ENCODE results near the gene PPFIA2. TPM values are rescaled to one million over a fixed set of nuclear protein-coding genes. Genes with fewer than 3 reads are reported as not detected.

Gene PPFIA2
- total RNA-seq, 4 donors from 2014 or later = 0.81 to 25.2 (median 4.9) TPM

GRCh38 chr12:81718616-81719015 is 40.5 kb downstream of the PPFIA2 start:
- TF ChIP-seq POLR2A (IDR thresholded peaks at IDR 0.05) = no peak
- TF ChIP-seq CTCF (IDR thresholded peaks at IDR 0.05) = no peak
- no peak for TF ChIP-seq POLR2AphosphoS5 (IDR thresholded peaks at IDR 0.05)
- TF ChIP-seq EP300 (IDR thresholded peaks at IDR 0.05) = no peak
- no peaks in the 10 kb centered on the region for H3K9me3 ChIP-seq
- no peak overlapping the region for H3K4me3 ChIP-seq
- WGBS, 2 donors (ENCODE audit: low coverage in 1 of 2) = 7 to 10% methylated on average over 2 of the region's 2 CpGs
- no peak for ATAC-seq
- no peaks in the 10 kb centered on the region for H3K36me3 ChIP-seq
- no peak overlapping the region for H3K27ac ChIP-seq
- no peaks in the 10 kb centered on the region for H3K27me3 ChIP-seq
- H3K4me1 ChIP-seq = no peaks in the 10 kb centered on the region

- no peak for TF ChIP-seq CTCF (IDR thresholded peaks at IDR 0.05)
- no peaks in the 10 kb centered on the region for H3K27me3 ChIP-seq
- no peak overlapping the region for H3K27ac ChIP-seq
- 58 to 90% methylated on average over 3 of the region's 3 CpGs for WGBS, 2 donors (ENCODE audit: low coverage in 1 of 2)
- no peaks in the 10 kb centered on the region for H3K9me3 ChIP-seq
- no peak for ATAC-seq
- no peaks in the 10 kb centered on the region for H3K4me1 ChIP-seq
- H3K36me3 ChIP-seq = no peaks in the 10 kb centered on the region
- H3K4me3 ChIP-seq = no peak overlapping the region
Observed at GRCh38 chr12:81712536-81712935, 46.6 kb downstream of the PPFIA2 start.

- no peaks in the 10 kb centered on the region for H3K36me3 ChIP-seq
- no peak for ATAC-seq
- H3K9me3 ChIP-seq = peaks cover 0 to 5% (median 0%) of the 10 kb centered on the region in 3 donors
- WGBS, 2 donors (ENCODE audit: low coverage in 1 of 2) = 57 to 71% methylated on average over 1 of the region's 1 CpG
- no peak overlapping the region for H3K27ac ChIP-seq
- TF ChIP-seq POLR2AphosphoS5 (IDR thresholded peaks at IDR 0.05) (no peak), POLR2A (IDR thresholded peaks at IDR 0.05) (no peak), CTCF (IDR thresholded peaks at IDR 0.05) (no peak), EP300 (IDR thresholded peaks at IDR 0.05) (no peak)
- no peaks in the 10 kb centered on the region for H3K27me3 ChIP-seq
- H3K4me3 ChIP-seq = no peak overlapping the region
- no peaks in the 10 kb centered on the region for H3K4me1 ChIP-seq
Observed at GRCh38 chr12:81705586-81705985, 53.6 kb downstream of the PPFIA2 start.

- ATAC-seq = no peak
- Histone ChIP-seq H3K4me1 (no peaks in the 10 kb centered on the region), H3K36me3 (no peaks in the 10 kb centered on the region), H3K27me3 (no peaks in the 10 kb centered on the region), H3K9me3 (no peaks in the 10 kb centered on the region), H3K27ac (no peak overlapping the region), H3K4me3 (no peak overlapping the region)
- no peak for TF ChIP-seq CTCF (IDR thresholded peaks at IDR 0.05)
- no peak for TF ChIP-seq POLR2A (IDR thresholded peaks at IDR 0.05)
- no peak for TF ChIP-seq POLR2AphosphoS5 (IDR thresholded peaks at IDR 0.05)
- no peak for TF ChIP-seq EP300 (IDR thresholded peaks at IDR 0.05)
Observed at GRCh38 chr12:81699551-81699950, 59.6 kb downstream of the PPFIA2 start.

GRCh38 chr12:81692008-81692407 is 67.1 kb downstream of the PPFIA2 start:
- 70 to 73% methylated on average over 1 of the region's 1 CpG for WGBS, 2 donors (ENCODE audit: low coverage in 1 of 2)
- Histone ChIP-seq H3K27me3 (no peaks in the 10 kb centered on the region), H3K4me1 (no peaks in the 10 kb centered on the region), H3K27ac (no peak overlapping the region), H3K36me3 (no peaks in the 10 kb centered on the region), H3K4me3 (no peak overlapping the region), H3K9me3 (no peaks in the 10 kb centered on the region)
- no peak for ATAC-seq
- TF ChIP-seq CTCF (IDR thresholded peaks at IDR 0.05) = no peak
